Endothelial cell of umbilical vein (primary cell): ENCODE data around the gene LIX1. TPM values are rescaled to one million over a fixed set of nuclear protein-coding genes. Genes with fewer than 3 reads are reported as not detected.

Source experiments
- BruUV-seq: library from RNA; stranded (reverse); fragments of 400-500 nt; replicated peaks from 2 replicates; lab custom pipeline; 2021; lab: Mats Ljungman, UMichigan
- CTCF ChIA-PET: fragments of 300-600, 350-600 bp; sonication (Branson Sonifier 250); formaldehyde crosslinking; loops from one replicate; lab custom pipeline; 2021; ENCODE audit warnings: antibody characterized with exemption, inconsistent platforms; lab: Charles Lee
- POLR2A ChIA-PET: fragments of 300-600, 350-600 bp; sonication (Branson Sonifier 250); formaldehyde crosslinking; loops from one replicate; lab custom pipeline; 2021; ENCODE audit warnings: antibody characterized with exemption, inconsistent platforms; lab: Charles Lee
- DNase-seq: peaks from one replicate; pipeline ENCODE4 v3.0.0-alpha.2; 2011; ENCODE audit warnings: low read depth, low spot score
- FAIRE-seq: peaks from 2 replicates; lab custom pipeline; 2011; peaks lifted over from hg19 to GRCh38; lab: Jason Lieb, UNC
- H2AFZ ChIP-seq: 2 replicates; pipeline ENCODE4 v1.6.0; 2012; ENCODE audit warnings: low read depth, low read length, control low read depth, inconsistent platforms
- H3K27ac ChIP-seq: 2 replicates; pipeline ENCODE4 v1.5.1; 2011; ENCODE audit warnings: low read depth, mild to moderate bottlenecking, control low read depth, low read length, moderate library complexity; ENCODE audit not compliant: insufficient read depth
- H3K27me3 ChIP-seq, 2 experiments: 2 replicates each; pipeline versions ENCODE4 v1.6.0 to v1.6.1; 2011; ENCODE audit warnings: low read length in 2 of 2, mixed read lengths in 1 of 2; ENCODE audit not compliant: control insufficient read depth in 2 of 2, insufficient read depth in 2 of 2
- H3K36me3 ChIP-seq, 2 experiments: 2 replicates in 1 of 2; 3 replicates in 1 of 2; pipeline ENCODE4 v1.5.1; 2011; ENCODE audit warnings: low read length in 2 of 2, mild to moderate bottlenecking in 1 of 2, moderate library complexity in 1 of 2; ENCODE audit not compliant: control insufficient read depth in 2 of 2, insufficient read depth in 2 of 2; ENCODE audit errors: extremely low read depth in 1 of 2
- H3K4me1 ChIP-seq: 3 replicates; pipeline ENCODE4 v1.5.1; 2011; ENCODE audit warnings: mild to moderate bottlenecking, low read length; ENCODE audit not compliant: control insufficient read depth, insufficient read depth; ENCODE audit errors: extremely low read depth
- H3K4me2 ChIP-seq: 2 replicates; pipeline ENCODE4 v1.6.1; 2011; ENCODE audit warnings: low read length, control low read depth, mixed read lengths; ENCODE audit not compliant: insufficient read depth
- H3K4me3 ChIP-seq, 3 experiments: fragments of 200-600 bp in 1 of 3; sonication (generic), shearing (Covaris generic) in 1 of 3; replicated peaks in 1 of 3; 2 replicates each; pipeline ENCODE4 v1.5.1; 2011 to 2016; ENCODE audit warnings: control low read depth in 3 of 3, low read length in 3 of 3, mild to moderate bottlenecking in 2 of 3, inconsistent platforms in 1 of 3, low read depth in 1 of 3, moderate library complexity in 1 of 3; ENCODE audit not compliant: insufficient read depth in 1 of 3
- H3K79me2 ChIP-seq: 2 replicates; pipeline ENCODE4 v1.6.0; 2012; ENCODE audit warnings: low read length, inconsistent platforms; ENCODE audit not compliant: control insufficient read depth, insufficient read depth
- H3K9ac ChIP-seq: replicated peaks from 2 replicates; pipeline ENCODE3; 2011; ENCODE audit warnings: low read length, control low read depth; ENCODE audit not compliant: insufficient read depth; ENCODE audit errors: extremely low read depth
- H3K9me1 ChIP-seq: replicated peaks from 3 replicates; pipeline ENCODE4 v1.6.0; 2011; ENCODE audit warnings: mild to moderate bottlenecking, low read length; ENCODE audit not compliant: control insufficient read depth, insufficient read depth; ENCODE audit errors: extremely low read depth
- H3K9me3 ChIP-seq: replicated peaks from 2 replicates; pipeline ENCODE4 v1.5.1; 2012; ENCODE audit warnings: low read length, inconsistent platforms; ENCODE audit not compliant: control insufficient read depth, insufficient read depth
- H4K20me1 ChIP-seq: replicated peaks from 2 replicates; pipeline ENCODE3; 2011; ENCODE audit warnings: mild to moderate bottlenecking, low read length; ENCODE audit not compliant: control insufficient read depth, insufficient read depth; ENCODE audit errors: extremely low read depth
- CTCF ChIP-seq, 2 donors: IDR thresholded peaks; 1 replicate in 1 of 2; 2 replicates in 1 of 2; pipeline ENCODE4 v1.5.1; 2011; ENCODE audit warnings: low read length in 2 of 2, mild to moderate bottlenecking in 2 of 2, moderate library complexity in 2 of 2, control low read depth in 1 of 2, inconsistent platforms in 1 of 2, low read depth in 1 of 2; ENCODE audit not compliant: insufficient read depth in 1 of 2; ENCODE audit errors: extremely low read depth in 1 of 2
- EZH2 ChIP-seq: IDR thresholded peaks from 2 replicates; pipeline ENCODE4 v1.6.1; 2012; ENCODE audit warnings: borderline replicate concordance, low read depth, mild to moderate bottlenecking, moderate library complexity, low read length, inconsistent platforms; ENCODE audit not compliant: severe bottlenecking
- FOS ChIP-seq: IDR thresholded peaks from 2 replicates; pipeline ENCODE4 v1.6.1; 2011; ENCODE audit warnings: mild to moderate bottlenecking, low read length, moderate library complexity, borderline replicate concordance; ENCODE audit not compliant: insufficient read depth
- GATA2 ChIP-seq: IDR thresholded peaks from 2 replicates; pipeline ENCODE4 v1.7.0; 2011; ENCODE audit warnings: low read depth, mild to moderate bottlenecking, moderate library complexity, mixed read lengths, low read length; ENCODE audit not compliant: insufficient read length, insufficient read depth
- JUN ChIP-seq: IDR thresholded peaks from 2 replicates; pipeline ENCODE4 v1.6.1; 2011; ENCODE audit warnings: borderline replicate concordance, low read depth; ENCODE audit not compliant: insufficient read length, insufficient read depth
- MAX ChIP-seq: IDR thresholded peaks from 2 replicates; pipeline ENCODE4 v1.6.1; 2011; ENCODE audit not compliant: insufficient read depth, insufficient read length
- MYC ChIP-seq: IDR thresholded peaks from one replicate; pipeline ENCODE4 v1.6.1; 2011; ENCODE audit warnings: mild to moderate bottlenecking, low read depth, low read length
- POLR2A ChIP-seq: IDR thresholded peaks from 2 replicates; pipeline ENCODE4 v1.6.1; 2012; ENCODE audit warnings: low read depth, mild to moderate bottlenecking, control low read depth, low read length
- POLR2AphosphoS5 ChIP-seq: IDR thresholded peaks from 2 replicates; pipeline ENCODE4 v1.6.1; 2012; ENCODE audit warnings: low read depth, mild to moderate bottlenecking, control low read depth, low read length, moderate library complexity; ENCODE audit not compliant: insufficient read depth
- dilution Hi-C: fragments of 300-500 bp; cut with MboI; formaldehyde crosslinking; loops from one replicate; pipeline ENCODE4 v1.15.0; 2019; ENCODE audit warnings: low sequenced_read_pairs; ENCODE audit not compliant: extremely low pct_ligation_motif_present
- intact Hi-C: fragments of 100-400 bp; cut with micrococcal nuclease; formaldehyde crosslinking; loops from one replicate; pipeline ENCODE4 v1.10.0; 2022
- polyA plus RNA-seq, 4 experiments: library from polyadenylated mRNA; depleted of rRNA in 3 of 4; stranded (reverse) in 3 of 4; unstranded in 1 of 4; fragments of >200 nt; gene quantifications; 2 replicates each; pipeline versions ENCODE4 v1.2.1 to v1.2.3, GENCODE V29; 2011 to 2012; ENCODE audit warnings: missing spikeins in 1 of 4
- total RNA-seq: library from RNA; stranded (reverse); gene quantifications from 2 replicates; pipeline ENCODE4 v1.2.3, GENCODE V29; 2021

LIX1 gene
- total and polyA plus RNA-seq, 2 donors (not counting 3 experiments of a cell fraction or from before 2014, with no cell fraction given), result not detected

- Histone ChIP-seq H3K9me3 (no peaks in the 10 kb centered on the region), H3K4me3 (no peak overlapping the region), H2AFZ (no peak overlapping the region), H3K4me2 (no peak overlapping the region), H4K20me1 (no peaks in the 10 kb centered on the region), H3K36me3 (no peaks in the 10 kb centered on the region), H3K9ac (no peak overlapping the region), H3K4me1 (no peaks in the 10 kb centered on the region), H3K79me2 (no peaks in the 10 kb centered on the region), H3K27ac (no peak overlapping the region), H3K9me1 (no peaks in the 10 kb centered on the region), H3K27me3 (peaks cover 0 to 3% of the 10 kb centered on the region in 2 experiments)
- DNase-seq, result no peak
- intact Hi-C loops, result no loop called here
- BruUV-seq, result no TSS peak
- ChIA-PET CTCF (no interaction called here), POLR2A (no interaction called here)
- TF ChIP-seq MAX, result no peak
- no peak for TF ChIP-seq EZH2
- no peak for TF ChIP-seq CTCF (IDR thresholded peaks at IDR 0.05; ENCODE audit: extremely low read depth in 1 of 2, insufficient read depth in 1 of 2, low read depth in 1 of 2, low read length in 2 of 2)
- no peak for TF ChIP-seq POLR2A
- TF ChIP-seq MYC, result no peak
- TF ChIP-seq GATA2, result no peak
- TF ChIP-seq FOS, result no peak
- no peak for TF ChIP-seq POLR2AphosphoS5
- no peak for TF ChIP-seq JUN
- dilution Hi-C loops, result no loop called here
- FAIRE-seq, result no peak
Measured at GRCh38 chr5:97063251-97063650, 79.2 kb downstream of the LIX1 start.
